ENCODE data around the gene NOXO1. TPM values are rescaled to one million over a fixed set of nuclear protein-coding genes. Genes with fewer than 3 reads are reported as not detected.
A peak's percentile ranks its signal among the peaks of the same experiment; 100 is the strongest.

Gene NOXO1
- total RNA-seq, 4 donors from 2014 or later = 0.52 TPM; not detected in 3

GRCh38 chr16:1998360-1998835 lies 17.1 kb upstream of the NOXO1 start:
- Histone ChIP-seq H3K4me3 (no peak overlapping the region), H3K27me3 (no peaks in the 10 kb centered on the region), H3K9me3 (no peaks in the 10 kb centered on the region), H3K4me1 (peaks cover under 1 to 22% (median 6%) of the 10 kb centered on the region in 4 donors), H3K36me3 (peaks cover 57 to 74% (median 65%) of the 10 kb centered on the region in 4 donors), H3K27ac (replicated peaks in 1 of 4) (peak overlapping the region in 2 of 4 donors; percentile 48 to 63)
- TF ChIP-seq EP300 (IDR thresholded peaks at IDR 0.05) (no peak), CTCF (IDR thresholded peaks at IDR 0.05) (no peak)
- intact Hi-C loops (cut with DNase I) = no loop called here
- DNase-seq (ENCODE audit: extremely low spot score) = no peak
- 83% methylated on average over 17 of the region's 27 CpGs for WGBS

GRCh38 chr16:1997494-1998359 lies 16.5 kb upstream of the NOXO1 start:
- H3K27me3 ChIP-seq = peaks cover 0 to 4% (median 0%) of the 10 kb centered on the region in 4 donors
- H3K27ac ChIP-seq (replicated peaks in 1 of 4) = peak overlapping the region in 2 of 4 donors; percentile 52 to 63
- TF ChIP-seq CTCF (IDR thresholded peaks at IDR 0.05) (no peak), POLR2AphosphoS5 (IDR thresholded peaks at IDR 0.05) (no peak), EP300 (IDR thresholded peaks at IDR 0.05) (no peak), POLR2A (IDR thresholded peaks at IDR 0.05; ENCODE audit: low read depth) (no peak)
- DNase-seq (ENCODE audit: extremely low spot score) = no peak
- 82% methylated on average over 19 of the region's 26 CpGs for WGBS
- no peaks in the 10 kb centered on the region for H3K9me3 ChIP-seq
- peaks cover 0 to 22% (median 7%) of the 10 kb centered on the region in 4 donors for H3K4me1 ChIP-seq
- intact Hi-C loops (cut with DNase I) = no loop called here
- H3K4me3 ChIP-seq = no peak overlapping the region
- H3K36me3 ChIP-seq = peaks cover 50 to 67% (median 59%) of the 10 kb centered on the region in 4 donors

DNA sequence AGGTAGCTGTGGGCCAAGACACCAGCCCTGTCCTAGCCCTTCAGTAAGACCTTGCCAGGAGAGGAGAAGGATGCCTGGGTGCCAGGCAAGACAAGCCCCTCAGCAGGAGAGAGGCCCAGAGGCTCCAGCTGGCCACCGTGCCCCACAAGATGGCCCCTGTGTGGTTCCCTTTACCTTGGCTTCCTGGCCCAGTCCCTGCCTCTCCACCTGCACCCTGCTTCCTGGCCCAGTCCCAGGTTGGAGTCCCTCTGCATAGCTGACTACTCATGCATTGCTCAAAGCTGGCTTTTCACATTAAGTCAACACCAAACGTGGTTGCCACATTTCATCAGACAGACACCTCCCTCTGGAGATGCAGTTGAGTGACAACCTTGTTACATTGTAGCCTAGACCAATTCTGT lies 12.5 kb upstream of the NOXO1 start:
- WGBS = 75% methylated on average over 2 of the region's 2 CpGs
- intact Hi-C loops (cut with DNase I) = no loop called here
- peaks cover 26 to 57% (median 43%) of the 10 kb centered on the region in 4 donors for H3K4me1 ChIP-seq
- H3K4me3 ChIP-seq = no peak overlapping the region
- H3K27me3 ChIP-seq = peaks cover 3 to 44% (median 28%) of the 10 kb centered on the region in 4 donors
- H3K9me3 ChIP-seq = no peaks in the 10 kb centered on the region
- no peak for DNase-seq (ENCODE audit: extremely low spot score)
- H3K36me3 ChIP-seq = peaks cover 10 to 27% (median 19%) of the 10 kb centered on the region in 4 donors
- no peak overlapping the region for H3K27ac ChIP-seq (replicated peaks in 1 of 4)
- TF ChIP-seq POLR2AphosphoS5 (IDR thresholded peaks at IDR 0.05) (no peak), CTCF (IDR thresholded peaks at IDR 0.05) (no peak), EP300 (IDR thresholded peaks at IDR 0.05) (no peak), POLR2A (IDR thresholded peaks at IDR 0.05; ENCODE audit: low read depth) (no peak)

DNA sequence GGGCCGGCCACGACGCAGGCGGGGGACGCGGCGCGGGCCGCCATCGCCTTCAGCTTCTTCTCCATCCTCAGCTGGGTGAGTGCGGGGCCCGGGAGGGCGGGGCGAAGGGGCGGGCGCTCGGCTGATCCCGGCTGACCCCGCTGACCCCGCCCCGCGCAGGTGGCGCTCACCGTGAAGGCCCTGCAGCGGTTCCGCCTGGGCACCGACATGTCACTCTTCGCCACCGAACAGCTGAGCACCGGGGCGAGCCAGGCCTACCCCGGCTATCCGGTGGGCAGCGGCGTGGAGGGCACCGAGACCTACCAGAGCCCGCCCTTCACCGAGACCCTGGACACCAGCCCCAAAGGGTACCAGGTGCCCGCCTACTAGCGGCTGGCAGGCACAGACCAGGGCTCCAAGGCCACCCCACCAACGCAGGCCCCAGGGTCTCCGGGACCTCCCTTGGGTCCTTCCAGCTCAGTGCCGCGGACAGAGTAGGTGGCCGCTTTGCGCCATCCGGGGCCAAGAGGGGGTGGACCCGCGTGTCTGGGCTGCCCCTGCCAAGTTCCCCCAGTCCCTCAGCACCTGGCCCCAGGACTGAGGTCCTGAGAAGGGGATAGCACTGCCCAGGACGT lies 11.5 kb upstream of the NOXO1 start:
- no peak for DNase-seq (ENCODE audit: extremely low spot score)
- intact Hi-C loops (cut with DNase I) = no loop called here
- TF ChIP-seq CTCF (IDR thresholded peaks at IDR 0.05) (no peak), POLR2A (IDR thresholded peaks at IDR 0.05; ENCODE audit: low read depth) (no peak), EP300 (IDR thresholded peaks at IDR 0.05) (no peak), POLR2AphosphoS5 (IDR thresholded peaks at IDR 0.05) (no peak)
- no peaks in the 10 kb centered on the region for H3K9me3 ChIP-seq
- H3K36me3 ChIP-seq = peaks cover 1 to 18% (median 10%) of the 10 kb centered on the region in 4 donors
- no CpG with 5 or more reads among the region's 50 CpGs for WGBS
- H3K27me3 ChIP-seq = peaks cover 3 to 48% (median 32%) of the 10 kb centered on the region in 4 donors
- peaks cover 26 to 51% (median 40%) of the 10 kb centered on the region in 4 donors for H3K4me1 ChIP-seq
- H3K27ac ChIP-seq (replicated peaks in 1 of 4) = peak overlapping the region in 1 of 4 donors; percentile 27
- H3K4me3 ChIP-seq = peak overlapping the region; percentile 45 to 61 (median 48)

Data from esophagus muscularis mucosa (tissue), 4 donors.